ENCODE measurements around the gene ZNF468.
"Not testable (repeated sequence)": the region's sequence is repeated elsewhere in the genome, so short reads cannot be mapped to it uniquely, and the experiment has no call there.

Gene ZNF468

DNA sequence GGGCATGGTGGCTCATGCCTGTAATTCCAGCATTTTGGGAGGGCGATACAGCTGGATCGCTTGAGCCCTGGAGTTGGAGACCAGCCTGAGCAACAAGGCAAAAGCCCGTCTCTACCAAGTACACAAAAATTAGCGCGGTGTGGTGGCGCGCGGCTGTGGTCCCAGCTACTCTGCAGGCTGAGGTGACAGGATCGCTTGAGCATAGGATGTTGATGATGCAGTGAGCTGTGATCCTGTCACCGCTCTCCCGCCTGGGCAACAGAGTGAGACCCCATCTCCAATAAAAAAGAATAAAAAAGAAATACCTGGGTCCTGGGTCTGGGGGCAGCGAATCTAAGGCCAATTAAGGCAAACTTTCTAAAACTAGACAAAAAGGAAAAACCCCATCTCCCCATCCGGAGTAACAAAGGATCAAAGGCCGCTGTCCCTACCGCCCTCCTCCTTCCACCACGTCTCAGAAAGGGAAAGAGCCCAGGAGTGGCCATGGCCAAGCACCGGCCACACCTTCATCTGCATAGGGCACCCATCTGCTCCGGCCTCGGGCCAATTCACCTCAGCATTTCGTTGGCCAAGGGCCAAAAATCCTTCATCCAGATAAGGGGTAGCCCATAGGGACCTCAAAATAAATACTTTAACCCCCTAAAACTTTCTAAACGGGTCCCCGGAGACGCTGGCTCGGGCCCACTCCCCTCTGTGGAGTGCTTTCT, 39.2 kb upstream of the ZNF468 start:
- Histone ChIP-seq H3K27me3 (replicated peaks) (no peaks in the 10 kb centered on the region), H3K4me3 (ENCODE audit: low read depth, low read length) (peak overlapping the region; percentile 90), H3K27ac (peak overlapping the region; percentile 81), H3K36me3 (replicated peaks) (no peaks in the 10 kb centered on the region)
- in situ Hi-C loops (cut with HindIII; ENCODE audit: low pct_ligation_motif_present, low sequenced_read_pairs), result no loop called here
- TF ChIP-seq, protein P1, sequence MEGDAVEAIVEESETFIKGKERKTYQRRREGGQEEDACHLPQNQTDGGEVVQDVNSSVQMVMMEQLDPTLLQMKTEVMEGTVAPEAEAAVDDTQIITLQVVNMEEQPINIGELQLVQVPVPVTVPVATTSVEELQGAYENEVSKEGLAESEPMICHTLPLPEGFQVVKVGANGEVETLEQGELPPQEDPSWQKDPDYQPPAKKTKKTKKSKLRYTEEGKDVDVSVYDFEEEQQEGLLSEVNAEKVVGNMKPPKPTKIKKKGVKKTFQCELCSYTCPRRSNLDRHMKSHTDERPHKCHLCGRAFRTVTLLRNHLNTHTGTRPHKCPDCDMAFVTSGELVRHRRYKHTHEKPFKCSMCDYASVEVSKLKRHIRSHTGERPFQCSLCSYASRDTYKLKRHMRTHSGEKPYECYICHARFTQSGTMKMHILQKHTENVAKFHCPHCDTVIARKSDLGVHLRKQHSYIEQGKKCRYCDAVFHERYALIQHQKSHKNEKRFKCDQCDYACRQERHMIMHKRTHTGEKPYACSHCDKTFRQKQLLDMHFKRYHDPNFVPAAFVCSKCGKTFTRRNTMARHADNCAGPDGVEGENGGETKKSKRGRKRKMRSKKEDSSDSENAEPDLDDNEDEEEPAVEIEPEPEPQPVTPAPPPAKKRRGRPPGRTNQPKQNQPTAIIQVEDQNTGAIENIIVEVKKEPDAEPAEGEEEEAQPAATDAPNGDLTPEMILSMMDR (IDR thresholded peaks at IDR 0.05; ENCODE audit: low read depth, low read length, missing control alignments), result no peak
- DNase-seq, result peak; percentile 10

DNA sequence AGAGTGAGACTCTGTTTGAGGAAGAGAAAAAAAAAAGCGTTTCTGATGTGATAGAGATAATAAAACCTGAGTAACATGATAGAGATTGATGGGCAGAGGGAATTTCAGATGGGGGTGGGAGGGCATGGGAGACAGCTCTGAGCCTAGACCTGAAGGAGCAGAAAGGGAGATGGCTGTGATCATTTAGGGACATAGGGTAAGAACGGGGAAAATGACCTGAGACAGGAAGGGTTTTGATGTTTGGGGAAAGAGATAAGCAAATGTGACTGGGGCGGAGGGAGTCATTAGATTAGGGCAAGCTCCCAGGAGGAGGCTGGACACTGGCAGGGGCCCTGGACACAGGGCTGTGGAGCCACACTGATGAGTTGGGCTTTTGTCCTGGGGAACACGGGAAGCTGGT, 33.9 kb upstream of the ZNF468 start:
- H3K36me3 ChIP-seq (replicated peaks), result peaks cover 6% of the 10 kb centered on the region
- H3K27me3 ChIP-seq (replicated peaks), result no peaks in the 10 kb centered on the region
- no peak overlapping the region for H3K4me3 ChIP-seq (ENCODE audit: low read depth, low read length)
- DNase-seq, result no peak
- TF ChIP-seq, protein P1 (IDR thresholded peaks at IDR 0.05; ENCODE audit: low read depth, low read length, missing control alignments), result no peak
- H3K27ac ChIP-seq, result no peak overlapping the region
- in situ Hi-C loops (cut with HindIII; ENCODE audit: low pct_ligation_motif_present, low sequenced_read_pairs), result no loop called here

DNA sequence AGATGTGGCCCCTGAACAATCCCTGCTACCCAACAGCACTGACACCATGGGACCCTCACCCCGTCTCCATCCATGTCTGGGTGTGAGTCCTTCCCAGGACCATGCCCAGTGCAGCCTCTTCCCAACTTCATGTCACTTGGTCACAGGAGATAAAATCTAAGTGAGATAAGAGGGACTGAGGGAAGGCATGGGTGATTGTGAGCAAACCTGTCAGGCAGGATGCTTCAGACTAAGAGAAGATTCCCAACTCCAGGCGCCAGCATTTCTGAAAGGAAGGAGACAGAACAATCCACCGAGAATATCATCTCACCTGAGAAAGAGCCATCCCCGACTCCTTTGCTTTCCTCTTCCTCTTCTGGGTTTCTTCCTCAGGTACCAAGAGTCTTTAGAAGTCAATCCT, 32.5 kb upstream of the ZNF468 start:
- in situ Hi-C loops (cut with HindIII; ENCODE audit: low pct_ligation_motif_present, low sequenced_read_pairs), result no loop called here
- Histone ChIP-seq H3K27ac (no peak overlapping the region), H3K4me3 (ENCODE audit: low read depth, low read length) (no peak overlapping the region), H3K27me3 (replicated peaks) (no peaks in the 10 kb centered on the region), H3K36me3 (replicated peaks) (peaks cover 10% of the 10 kb centered on the region)
- no peak for DNase-seq
- TF ChIP-seq, protein P1 (IDR thresholded peaks at IDR 0.05; ENCODE audit: low read depth, low read length, missing control alignments), result no peak

DNA sequence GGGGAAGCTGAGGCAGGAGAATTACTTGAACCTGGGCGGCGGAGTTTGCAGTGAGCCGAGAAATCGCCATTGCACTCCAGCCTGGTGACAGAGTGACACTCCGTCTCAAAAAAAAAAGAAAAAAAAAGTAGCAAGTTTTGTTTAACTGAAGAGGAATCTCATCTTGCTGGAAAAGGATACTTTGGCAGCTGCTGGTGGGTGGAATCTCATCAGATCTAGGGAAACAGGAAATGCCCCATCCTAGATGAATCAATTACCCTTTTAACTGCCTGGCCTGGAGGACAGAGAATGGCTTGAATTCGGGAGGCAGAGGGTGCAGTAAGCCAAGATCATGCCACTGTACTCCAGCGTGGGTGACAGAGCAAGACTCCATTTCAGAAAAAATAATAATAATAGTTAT, 31.7 kb upstream of the ZNF468 start:
- DNase-seq, result no peak
- TF ChIP-seq, protein P1 (IDR thresholded peaks at IDR 0.05; ENCODE audit: low read depth, low read length, missing control alignments), result no peak
- no peak overlapping the region for H3K4me3 ChIP-seq (ENCODE audit: low read depth, low read length)
- in situ Hi-C loops (cut with HindIII; ENCODE audit: low pct_ligation_motif_present, low sequenced_read_pairs), result no loop called here
- H3K27ac ChIP-seq, result no peak overlapping the region
- peaks cover 18% of the 10 kb centered on the region for H3K36me3 ChIP-seq (replicated peaks)
- H3K27me3 ChIP-seq (replicated peaks), result no peaks in the 10 kb centered on the region

DNA sequence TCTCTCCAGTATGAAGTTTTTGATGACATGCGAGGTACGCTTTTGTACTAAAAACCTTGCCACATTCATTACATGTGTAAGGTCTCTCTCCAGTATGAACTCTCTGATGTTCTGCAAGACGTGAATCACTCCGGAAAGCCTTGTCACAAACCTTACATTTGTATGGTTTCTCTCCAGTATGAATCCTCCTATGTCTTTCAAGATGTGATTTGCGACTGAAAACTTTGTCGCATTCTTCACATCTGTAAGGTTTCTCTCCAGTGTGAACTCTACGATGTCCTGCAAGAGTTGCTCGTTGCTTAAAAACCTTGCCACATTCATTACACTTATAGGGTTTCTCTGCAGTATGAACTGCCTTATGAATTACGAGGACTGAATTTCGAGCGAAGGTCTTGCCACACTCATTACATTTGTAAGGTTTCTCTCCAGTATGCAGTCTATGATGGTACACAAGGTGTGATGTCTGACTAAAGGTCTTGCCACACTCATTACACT, 23.5 kb upstream of the ZNF468 start:
- Histone ChIP-seq H3K36me3 (replicated peaks) (peaks cover 45% of the 10 kb centered on the region), H3K27me3 (replicated peaks) (no peaks in the 10 kb centered on the region), H3K4me3 (ENCODE audit: low read depth, low read length) (no peak overlapping the region), H3K27ac (no peak overlapping the region)
- in situ Hi-C loops (cut with HindIII; ENCODE audit: low pct_ligation_motif_present, low sequenced_read_pairs), result no loop called here
- no peak for DNase-seq
- TF ChIP-seq, protein P1 (IDR thresholded peaks at IDR 0.05; ENCODE audit: low read depth, low read length, missing control alignments), result no peak

- H3K36me3 ChIP-seq (replicated peaks); in situ Hi-C loops (cut with HindIII; ENCODE audit: low pct_ligation_motif_present, low sequenced_read_pairs); H3K27ac ChIP-seq: not testable (repeated sequence)
Observed at GRCh38 chr19:52872996-52873395, 15.6 kb upstream of the ZNF468 start.

More at GRCh38 chr19:52872996-52873395, 15.6 kb upstream of the ZNF468 start:
- H3K4me3 ChIP-seq (ENCODE audit: low read depth, low read length); DNase-seq; H3K27me3 ChIP-seq (replicated peaks): not testable (repeated sequence)

All from brain microvascular endothelial cell (primary cell).